Measurements from ENCODE around the gene ZNF26.
"Not testable (repeated sequence)": the region's sequence is repeated elsewhere in the genome, so short reads cannot be mapped to it uniquely, and the experiment has no call there.

The ZNF26 gene

DNA sequence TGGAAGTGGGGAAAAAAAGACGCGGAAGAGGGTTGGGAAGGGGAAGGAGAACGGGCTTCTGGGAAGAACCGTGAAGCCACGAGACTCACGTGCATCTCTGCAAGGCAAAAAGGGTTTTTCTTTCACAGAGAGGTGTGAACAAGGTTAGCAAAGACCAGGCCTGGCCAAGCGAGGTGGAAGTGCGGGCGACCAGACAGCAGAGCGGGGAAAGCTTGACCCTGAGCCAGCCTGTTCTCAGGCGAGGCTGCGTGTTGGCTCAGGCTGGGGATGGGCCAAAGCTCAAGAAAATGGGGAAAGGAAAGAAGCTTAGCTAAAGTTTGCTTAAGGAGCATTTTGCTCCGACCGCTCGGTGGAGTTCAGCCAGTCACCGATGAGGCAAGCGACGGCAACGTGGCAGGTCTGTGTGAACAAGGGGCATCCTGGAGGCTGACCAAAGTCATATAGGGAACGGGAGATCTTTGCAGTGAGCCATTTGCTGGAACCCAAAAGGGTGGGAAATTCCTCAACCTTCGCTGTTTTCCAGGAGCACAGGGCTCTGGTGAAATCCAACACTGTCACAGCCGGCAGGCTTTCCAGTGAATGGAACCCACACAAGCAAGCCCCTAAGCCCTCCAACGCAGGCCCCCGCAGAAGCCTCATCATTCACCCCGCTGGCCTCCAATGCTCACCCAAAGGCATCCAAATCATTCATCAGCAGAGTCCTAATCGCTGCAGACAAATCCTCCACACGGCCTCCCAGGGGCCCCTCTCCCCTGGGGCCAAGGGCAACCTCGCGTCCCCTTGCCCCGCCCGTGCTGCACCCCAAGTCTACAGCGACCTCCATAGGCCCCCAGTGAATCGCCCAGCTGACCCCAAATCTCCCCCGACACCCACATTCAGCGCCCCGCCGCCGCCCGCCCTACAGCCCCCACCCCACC, 30.8 kb upstream of the ZNF26 start:
- peak; percentile 0 for DNase-seq (ENCODE audit: low read depth)

DNA sequence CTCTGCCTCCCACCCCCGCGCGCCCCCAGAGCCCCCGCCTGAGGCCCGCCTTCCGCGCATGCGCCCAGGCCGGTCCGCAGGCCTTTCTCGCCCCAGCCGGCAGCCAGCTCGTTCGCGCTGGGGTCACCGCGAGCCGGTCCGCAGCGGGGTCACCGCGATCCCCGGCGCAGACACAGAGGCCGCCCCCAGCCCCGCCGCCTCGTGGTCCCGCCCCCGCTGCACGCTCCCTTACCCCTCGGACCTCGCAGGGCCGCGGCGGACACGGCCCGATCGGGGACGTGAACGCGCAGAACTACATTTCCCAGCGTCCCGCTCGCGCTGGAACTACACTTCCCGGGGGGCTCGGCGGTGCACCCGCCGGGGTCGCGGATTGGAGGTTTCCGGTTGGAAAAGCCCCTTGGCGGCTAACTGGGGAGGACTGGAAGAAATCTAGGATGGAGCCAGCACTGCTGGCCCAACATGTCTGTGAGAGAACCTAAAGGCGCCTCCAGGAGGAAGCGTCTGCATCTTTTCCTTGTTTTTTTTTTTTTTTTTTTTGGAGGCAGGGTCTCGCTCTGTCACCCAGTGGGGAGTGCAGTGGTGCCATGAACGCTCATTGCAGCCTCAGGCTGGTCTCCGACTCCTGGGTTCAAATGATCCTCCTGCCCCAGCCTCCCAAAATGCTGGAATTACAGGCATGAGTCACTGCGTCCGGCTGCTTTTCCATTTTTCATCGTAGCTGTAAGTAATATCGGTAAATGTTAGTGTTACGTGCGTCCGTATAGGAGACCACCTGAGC, 30.0 kb upstream of the ZNF26 start, which contains the start of gene ZNF605:
Gene ZNF605, minus strand, starts transcription at position 296 of the 778 bp plus-strand sequence. CDS start 10,671 bp downstream, outside the sequence.
- DNase-seq (ENCODE audit: low read depth) = peak; percentile 76

DNA sequence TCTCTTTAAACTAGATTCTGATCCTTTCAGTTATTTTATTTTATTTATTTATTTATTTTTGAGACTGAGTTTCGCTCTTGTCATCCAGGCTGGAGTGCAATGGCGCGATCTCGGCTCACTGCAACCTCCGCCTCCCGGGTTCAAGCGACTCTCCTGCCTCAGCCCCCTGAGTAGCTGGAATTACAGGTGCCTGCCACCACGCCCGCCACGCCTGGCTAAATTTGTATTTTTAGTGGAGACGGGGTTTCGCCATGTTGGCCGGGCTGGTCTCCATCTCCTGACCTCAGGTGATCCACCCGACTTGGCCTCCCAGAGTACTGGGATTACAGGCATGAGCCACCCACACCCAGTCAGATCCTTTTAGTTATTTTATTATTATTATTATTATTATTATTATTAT, 24.4 kb upstream of the ZNF26 start:
- not testable (repeated sequence) for DNase-seq (ENCODE audit: low read depth)

DNA sequence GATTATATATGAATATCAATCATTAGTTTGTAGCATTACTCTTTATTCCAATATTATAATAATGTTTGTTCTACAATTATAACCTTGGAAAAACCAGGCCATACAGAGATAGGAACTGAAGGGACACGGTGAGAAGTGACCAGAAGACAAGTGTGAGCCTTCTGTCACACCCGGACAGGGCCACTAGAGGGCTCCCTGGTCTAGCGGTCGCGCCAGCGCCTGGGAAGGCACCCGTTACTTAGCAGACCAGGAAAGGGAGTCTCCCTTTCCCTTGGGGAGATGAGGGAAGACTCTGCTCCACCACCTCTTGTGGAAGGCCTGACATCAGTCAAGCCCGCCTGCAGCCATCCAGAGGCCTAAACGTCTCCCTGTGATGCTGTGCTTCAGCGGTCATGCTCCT, 22.2 kb upstream of the ZNF26 start:
- not testable (repeated sequence) for DNase-seq (ENCODE audit: low read depth)

DNA sequence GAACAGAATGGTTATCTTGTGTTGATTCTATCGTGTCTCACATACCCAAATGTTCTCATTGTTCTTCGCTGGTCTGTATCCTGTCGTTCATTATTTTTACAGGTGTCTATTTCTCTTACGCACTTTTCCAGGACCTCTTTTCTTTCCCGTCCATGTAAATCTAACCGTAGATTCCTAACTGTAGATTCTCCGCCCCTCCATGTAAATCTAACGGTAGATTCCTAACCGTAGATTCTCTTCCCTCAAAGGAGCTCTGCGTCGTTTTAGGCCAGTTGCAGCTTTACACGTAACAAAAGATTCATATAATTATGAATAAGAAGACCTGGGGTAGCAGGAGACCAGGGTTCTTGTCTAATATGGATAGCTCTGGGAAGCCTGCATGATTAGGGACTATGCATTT, 20.4 kb upstream of the ZNF26 start:
- DNase-seq (ENCODE audit: low read depth) = no peak

DNA sequence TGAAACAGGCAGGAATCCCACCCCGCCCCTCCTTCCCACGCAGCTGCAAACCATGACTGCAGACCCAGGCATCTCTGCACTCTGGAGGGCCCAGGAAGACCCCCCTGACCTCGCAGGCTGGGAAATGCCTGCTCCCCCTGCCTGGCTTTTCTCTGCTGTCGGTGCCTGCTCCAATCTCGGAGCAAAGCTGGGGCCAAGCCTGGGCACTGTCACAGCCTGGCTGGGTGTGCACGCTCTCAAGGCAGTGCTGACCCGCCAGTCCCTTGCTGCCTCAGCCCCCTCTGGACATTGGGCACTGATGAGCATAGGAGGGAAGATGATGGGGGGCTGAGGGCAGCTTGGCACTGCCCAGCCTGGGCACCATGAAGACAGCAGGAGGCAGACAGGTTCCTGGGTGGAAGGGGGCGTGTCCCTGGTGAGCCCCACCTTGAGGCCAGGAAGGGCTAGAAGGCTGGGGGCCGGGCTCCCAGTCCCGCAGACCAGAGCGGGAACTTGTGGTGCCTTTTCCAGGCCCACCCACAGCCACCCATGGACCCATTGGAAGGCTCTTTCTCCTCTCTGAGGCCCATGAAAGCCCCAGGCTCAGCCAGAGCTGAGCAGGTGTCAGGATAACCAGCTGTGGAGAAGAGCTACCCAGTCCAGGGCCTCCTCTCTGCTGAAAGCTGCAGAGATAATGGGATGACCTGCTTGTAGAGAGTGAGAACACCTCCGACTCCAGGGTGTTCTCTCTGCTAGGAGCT, 19.3 kb upstream of the ZNF26 start:
- no peak for DNase-seq (ENCODE audit: low read depth)

DNA sequence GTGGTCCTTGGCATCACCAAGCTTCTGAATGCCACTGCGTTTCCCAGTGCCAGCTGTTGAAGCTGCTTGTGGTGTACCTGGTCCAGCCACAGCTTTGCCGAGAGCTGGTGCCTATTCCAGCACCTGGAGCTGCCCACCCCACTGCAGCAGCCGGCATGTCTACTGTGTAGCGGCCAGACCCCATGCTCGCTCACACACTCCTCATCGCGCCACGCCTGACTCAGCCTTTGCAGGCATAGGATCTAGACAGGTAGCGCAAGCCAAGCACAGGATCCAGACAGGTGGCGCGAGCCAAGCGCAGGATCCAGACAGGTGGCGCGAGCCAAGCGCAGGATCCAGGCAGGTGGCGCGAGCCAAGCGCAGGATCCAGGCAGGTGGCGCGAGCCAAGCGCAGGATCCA, 18.4 kb upstream of the ZNF26 start:
- DNase-seq (ENCODE audit: low read depth) = no peak

DNA sequence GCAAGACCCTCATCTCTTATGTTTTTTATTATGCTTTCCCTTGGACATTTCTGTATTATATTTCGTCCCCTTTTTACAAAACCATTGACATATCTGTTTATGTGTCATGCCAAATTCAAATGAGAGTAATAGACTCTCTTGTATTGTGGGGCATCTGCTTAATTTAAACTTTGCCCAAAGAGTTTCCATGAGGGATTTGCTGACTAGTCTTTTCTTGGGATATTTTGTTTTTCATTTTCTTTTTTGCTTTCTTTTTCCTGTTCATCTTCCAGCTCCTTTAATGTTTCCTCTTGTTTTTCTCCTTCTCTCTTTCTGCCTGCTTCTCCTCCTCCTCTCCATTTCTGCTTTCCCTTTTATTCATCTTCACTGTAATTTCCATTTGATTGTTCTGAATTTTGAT, 13.8 kb upstream of the ZNF26 start:
- no peak for DNase-seq (ENCODE audit: low read depth)

DNA sequence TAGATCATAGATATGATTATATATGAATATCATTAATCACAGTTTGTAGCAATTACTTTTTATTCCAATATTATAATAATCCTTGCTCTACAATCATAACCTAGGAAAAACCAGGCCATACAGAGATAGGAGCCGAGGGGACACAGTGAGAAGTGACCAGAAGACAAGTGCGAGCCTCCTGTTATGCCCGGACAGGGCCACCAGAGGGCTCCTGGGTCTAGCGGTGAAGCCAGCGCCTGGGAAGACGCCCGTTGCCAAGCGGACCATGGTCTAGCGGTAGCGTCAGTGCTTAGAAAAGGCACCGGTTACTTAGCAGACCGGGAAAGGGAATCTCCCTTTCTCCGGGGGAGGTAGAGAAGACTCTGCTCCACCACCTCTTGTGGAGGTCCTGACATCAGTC, 9.3 kb upstream of the ZNF26 start:
- DNase-seq (ENCODE audit: low read depth) = not testable (repeated sequence)

DNA sequence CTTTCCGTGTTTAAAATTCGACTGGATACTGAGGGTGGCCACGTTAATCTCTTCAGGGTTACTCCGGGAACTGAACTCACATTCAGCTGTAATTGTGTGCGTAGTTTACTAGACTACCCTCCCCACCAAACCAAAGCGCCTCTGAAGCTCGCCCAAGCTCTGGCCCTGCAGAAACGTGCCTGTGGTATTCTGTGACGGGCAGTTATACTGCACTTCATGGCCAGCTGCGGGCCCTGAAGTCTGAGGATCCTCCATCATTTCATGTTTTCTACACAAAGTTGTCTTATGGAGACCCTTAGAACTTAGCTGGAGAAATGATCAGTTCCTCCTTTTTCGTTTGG, 688 bp downstream of the ZNF26 start:
- DNase-seq (ENCODE audit: low read depth) = no peak

DNA sequence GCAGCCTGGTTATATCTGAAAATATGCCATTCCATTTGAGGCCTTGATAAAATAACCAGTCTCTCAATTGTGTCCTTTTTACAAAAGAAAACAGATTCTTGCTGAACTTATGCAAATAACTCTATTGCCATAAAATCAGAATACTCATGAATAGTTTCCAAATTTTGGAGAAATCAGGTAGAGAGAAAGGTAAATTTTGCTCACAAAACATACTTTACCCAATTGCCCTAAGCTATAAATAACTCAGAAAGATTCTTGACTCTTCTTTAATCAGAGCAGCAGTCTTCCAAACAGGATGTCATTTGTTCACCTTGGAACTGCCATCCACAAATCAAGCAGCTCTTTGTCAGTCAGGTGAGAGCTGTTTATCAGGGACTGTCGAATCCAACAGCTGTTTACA, 12.6 kb downstream of the ZNF26 start:
- no peak for DNase-seq (ENCODE audit: low read depth)

DNA sequence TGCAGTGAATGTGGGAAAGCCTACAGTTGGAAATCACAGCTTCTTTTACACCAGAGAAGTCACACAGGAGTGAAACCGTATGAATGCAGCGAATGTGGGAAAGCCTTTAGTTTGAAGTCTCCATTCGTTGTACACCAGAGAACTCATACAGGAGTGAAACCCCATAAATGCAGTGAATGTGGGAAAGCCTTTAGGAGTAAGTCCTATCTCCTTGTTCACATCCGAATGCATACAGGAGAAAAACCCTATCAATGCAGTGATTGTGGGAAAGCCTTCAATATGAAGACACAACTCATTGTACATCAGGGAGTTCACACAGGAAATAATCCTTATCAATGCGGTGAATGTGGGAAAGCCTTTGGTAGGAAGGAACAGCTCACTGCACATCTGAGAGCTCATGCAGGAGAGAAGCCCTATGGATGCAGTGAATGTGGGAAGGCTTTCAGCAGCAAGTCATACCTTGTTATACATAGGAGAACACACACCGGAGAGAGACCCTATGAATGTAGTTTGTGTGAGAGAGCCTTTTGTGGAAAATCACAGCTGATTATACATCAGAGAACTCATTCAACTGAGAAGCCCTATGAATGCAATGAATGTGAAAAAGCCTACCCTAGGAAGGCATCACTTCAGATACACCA, 24.6 kb downstream of the ZNF26 start:
- no peak for DNase-seq (ENCODE audit: low read depth)

DNA sequence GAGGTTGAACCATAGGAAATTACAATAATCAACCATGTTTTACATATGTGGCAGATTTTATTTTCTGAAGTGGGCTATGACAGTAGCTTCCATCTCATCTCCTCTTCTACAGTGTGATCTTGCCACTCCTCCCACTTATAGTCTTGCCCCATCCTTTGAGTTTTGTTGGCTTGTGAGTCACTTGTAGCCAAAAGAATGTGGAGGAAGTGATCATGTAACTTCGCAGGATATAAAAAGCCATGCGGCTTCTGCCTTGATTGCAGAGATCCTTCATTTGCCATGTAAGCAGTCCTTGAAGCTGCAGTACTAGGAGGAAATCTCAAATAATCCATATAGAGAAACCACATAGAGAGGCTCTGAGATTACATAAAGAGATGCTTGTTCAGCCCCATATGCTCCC, 37.4 kb downstream of the ZNF26 start:
- no peak for DNase-seq (ENCODE audit: low read depth)

DNA sequence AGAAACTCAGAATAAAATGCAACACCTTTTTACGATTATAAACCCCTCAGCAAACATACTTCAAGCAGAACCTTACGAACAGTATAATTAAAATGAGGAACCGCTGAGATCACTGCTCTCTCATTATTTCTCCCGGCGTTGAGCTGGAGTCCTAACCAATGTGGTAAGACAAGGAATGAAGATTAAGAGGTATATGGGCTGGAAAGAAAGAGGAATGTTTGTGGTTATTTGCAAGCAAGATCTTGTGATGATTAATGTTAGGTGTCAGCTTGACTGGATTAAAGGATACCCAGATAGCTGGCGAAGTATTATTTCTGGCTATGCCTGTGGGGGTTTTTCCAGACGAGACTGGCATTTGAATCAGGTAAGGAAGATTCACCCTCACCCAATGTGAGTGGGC, 40.8 kb downstream of the ZNF26 start:
- DNase-seq (ENCODE audit: low read depth) = no peak

DNA sequence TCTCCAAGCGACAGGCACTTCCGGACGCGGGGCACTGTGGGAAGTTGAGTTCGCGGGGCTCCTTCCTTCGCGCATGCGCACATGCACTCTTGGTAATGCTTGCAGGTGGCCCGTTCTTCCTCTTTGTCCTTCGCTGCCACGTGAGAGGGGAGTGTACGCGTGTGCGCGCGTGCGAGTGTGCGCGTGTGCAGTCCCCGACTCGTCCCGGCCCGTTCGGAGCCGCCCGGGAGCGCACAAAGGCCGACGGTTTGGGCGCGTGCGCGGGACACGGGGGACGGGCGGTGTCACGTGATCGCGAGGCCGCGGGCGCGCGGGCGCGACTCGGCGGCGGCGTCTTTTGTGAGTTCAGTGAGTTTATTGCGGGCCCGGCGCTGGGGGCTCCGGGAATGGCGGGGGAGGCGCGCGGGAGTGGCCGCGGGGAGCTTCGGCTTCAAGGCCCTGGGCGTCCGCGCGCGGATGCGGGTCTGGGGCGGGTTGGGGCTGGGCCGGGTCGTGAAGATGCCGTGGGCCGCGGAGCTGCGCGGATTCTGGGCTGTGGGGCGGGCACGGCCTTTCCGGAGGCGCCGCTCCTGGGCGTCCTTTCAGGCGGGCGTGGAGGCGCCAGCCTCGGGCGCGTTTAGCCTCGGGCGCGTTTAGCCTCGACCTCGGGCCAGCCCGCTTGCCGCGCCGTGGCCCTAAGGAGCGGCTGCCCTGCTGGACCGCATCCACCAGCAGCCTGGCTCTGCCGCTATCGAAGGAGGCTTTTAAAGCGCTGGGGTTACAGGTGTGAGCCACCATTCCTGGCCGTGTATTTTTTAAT, 51.2 kb downstream of the ZNF26 start, which contains the start of gene ZNF84:
Gene ZNF84, plus strand, starts transcription at position 303 of the 799 bp plus-strand sequence. CDS start 3,959 bp downstream, outside the sequence.
- DNase-seq (ENCODE audit: low read depth) = peak; percentile 95

DNA sequence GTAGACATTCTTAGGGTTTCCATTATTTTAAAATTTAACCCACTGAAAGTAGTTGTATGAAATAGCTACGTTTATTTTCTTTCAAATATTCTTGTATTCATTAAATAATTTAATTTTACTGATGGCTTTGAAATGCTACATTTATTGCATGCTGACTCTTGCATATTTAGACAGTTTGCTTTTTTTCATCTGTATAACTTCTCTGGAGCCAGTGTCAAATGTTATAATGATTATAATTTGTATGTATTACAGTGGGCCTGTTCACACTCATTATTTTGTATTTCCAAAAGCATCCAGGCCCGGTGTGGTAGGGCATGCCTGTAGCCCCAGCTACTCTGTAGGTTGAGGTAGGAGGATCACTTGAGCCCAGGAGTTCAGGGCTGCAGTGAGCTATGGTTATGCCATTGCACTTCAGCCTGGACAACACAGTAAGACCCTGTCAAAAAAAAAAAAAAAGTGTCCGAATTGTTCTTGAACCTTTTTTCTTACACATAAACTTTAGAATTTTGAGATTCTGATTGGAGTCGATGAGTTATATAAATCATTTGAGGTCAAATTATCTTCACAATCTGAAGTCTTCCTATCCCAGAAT, 52.0 kb downstream of the ZNF26 start:
- no peak for DNase-seq (ENCODE audit: low read depth)

DNA sequence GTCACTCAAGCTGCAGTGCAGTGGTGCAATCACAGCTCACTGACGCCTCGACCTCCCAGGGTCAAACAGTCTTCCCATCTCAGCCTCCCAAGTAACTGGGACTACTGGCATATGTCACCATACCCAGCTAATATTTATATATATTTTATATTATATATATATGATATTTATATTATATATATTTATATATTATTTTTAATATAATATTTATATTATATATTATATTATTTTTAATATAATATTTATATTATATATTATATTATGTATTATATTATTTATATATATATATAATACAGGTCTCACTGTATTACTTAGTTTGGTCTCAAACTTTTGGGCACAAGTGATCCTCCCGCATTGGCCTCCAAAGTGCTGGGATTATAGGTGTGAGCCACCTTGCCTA, 60.5 kb downstream of the ZNF26 start:
- no peak for DNase-seq (ENCODE audit: low read depth)

DNA sequence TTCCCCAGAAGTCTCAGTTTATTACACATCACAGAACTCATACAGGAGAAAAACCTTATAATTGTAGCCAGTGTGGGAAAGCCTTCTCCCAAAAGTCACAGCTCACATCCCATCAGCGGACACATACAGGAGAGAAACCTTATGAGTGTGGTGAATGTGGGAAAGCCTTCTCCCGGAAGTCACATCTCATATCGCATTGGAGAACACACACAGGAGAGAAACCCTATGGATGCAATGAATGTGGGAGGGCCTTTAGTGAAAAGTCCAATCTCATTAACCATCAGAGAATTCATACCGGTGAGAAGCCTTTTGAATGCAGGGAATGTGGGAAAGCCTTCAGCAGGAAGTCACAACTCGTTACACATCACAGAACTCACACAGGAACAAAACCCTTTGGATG, 71.3 kb downstream of the ZNF26 start:
- no peak for DNase-seq (ENCODE audit: low read depth)

DNA sequence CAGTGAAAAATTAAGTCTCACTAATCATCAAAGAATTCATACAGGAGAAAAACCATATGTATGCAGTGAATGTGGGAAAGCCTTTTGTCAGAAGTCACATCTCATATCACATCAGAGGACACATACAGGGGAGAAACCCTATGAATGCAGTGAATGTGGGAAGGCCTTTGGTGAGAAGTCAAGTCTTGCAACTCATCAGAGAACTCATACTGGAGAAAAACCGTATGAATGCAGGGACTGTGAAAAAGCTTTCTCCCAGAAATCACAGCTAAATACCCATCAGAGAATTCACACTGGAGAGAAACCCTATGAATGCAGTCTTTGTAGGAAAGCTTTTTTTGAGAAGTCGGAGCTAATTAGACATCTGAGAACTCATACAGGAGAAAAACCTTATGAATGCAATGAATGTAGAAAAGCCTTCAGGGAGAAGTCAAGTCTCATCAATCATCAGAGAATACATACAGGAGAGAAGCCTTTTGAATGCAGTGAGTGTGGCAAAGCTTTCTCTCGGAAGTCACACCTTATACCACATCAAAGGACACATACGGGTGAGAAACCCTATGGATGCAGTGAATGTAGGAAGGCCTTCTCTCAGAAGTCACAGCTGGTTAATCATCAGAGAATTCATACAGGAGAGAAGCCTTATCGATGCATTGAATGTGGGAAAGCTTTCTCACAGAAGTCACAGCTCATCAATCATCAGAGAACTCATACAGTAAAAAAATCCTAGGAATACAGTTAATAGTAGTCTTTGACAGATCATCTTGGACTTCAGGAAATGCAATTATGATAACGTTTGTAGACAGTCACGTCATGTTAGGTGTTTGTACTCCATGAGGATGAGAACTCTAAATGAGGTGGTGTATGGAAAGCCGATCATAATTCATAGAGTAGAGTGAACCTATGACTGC, 72.3 kb downstream of the ZNF26 start:
- DNase-seq (ENCODE audit: low read depth) = no peak

DNA sequence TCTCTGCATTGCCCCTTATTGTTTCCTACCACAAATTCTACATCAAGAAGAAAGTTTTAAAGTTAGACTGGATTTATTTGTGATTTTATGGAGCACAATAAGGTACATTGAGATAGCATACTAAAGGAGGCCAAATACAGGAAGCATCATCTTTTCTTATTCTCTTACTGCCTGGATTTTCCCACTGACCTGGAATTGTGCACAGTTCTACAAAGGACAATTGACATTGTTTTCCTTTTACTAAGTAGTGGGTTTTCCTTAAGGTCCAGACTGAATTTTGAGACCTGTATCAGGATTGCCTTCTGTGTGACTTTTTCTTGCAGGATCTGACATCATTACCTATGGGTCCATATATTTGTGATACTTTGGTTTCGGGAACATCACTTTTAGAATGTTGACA, 75.8 kb downstream of the ZNF26 start:
- no peak for DNase-seq (ENCODE audit: low read depth)

Data from stimulated activated CD8-positive, alpha-beta memory T cell treated with anti-CD3 and anti-CD28 coated beads, Interleukin-12 subunit alpha, Interleukin-12 subunit beta, amount 100 ng/mL, for 1 hour (primary cell).